22Rv1 (cell line): ENCODE data around the gene NRCAM.

Experiments used
- CTCF ChIP-seq: fragments of 450-650 bp; IDR thresholded peaks from 2 replicates; pipeline ENCODE4 v1.5.1; 2017; ENCODE audit warnings: mild to moderate bottlenecking
- ZFX ChIP-seq: fragments of 450-650 bp; IDR thresholded peaks from 2 replicates; pipeline ENCODE4 v1.6.1; 2017; ENCODE audit warnings: antibody characterized with exemption, borderline replicate concordance

GRCh38 chr7:108408296-108408991 is 47.8 kb downstream of the NRCAM start:
- TF ChIP-seq CTCF (no peak), ZFX (no peak)
